ENCODE measurements around the gene TLL1.

- TF ChIP-seq, protein P1, sequence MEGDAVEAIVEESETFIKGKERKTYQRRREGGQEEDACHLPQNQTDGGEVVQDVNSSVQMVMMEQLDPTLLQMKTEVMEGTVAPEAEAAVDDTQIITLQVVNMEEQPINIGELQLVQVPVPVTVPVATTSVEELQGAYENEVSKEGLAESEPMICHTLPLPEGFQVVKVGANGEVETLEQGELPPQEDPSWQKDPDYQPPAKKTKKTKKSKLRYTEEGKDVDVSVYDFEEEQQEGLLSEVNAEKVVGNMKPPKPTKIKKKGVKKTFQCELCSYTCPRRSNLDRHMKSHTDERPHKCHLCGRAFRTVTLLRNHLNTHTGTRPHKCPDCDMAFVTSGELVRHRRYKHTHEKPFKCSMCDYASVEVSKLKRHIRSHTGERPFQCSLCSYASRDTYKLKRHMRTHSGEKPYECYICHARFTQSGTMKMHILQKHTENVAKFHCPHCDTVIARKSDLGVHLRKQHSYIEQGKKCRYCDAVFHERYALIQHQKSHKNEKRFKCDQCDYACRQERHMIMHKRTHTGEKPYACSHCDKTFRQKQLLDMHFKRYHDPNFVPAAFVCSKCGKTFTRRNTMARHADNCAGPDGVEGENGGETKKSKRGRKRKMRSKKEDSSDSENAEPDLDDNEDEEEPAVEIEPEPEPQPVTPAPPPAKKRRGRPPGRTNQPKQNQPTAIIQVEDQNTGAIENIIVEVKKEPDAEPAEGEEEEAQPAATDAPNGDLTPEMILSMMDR (IDR thresholded peaks at IDR 0.05) = no peak
- TF ChIP-seq EP300 (IDR thresholded peaks at IDR 0.05) = no peak
- no peak for TF ChIP-seq POLR2A (IDR thresholded peaks at IDR 0.05)
Measured at GRCh38 chr4:166017804-166018203, 144.8 kb downstream of the TLL1 start.
